HG03095 (cell line): Measurements from ENCODE around the gene TOMM7.
A peak's percentile ranks its signal among the peaks of the same experiment; 100 is the strongest.
"Not testable (repeated sequence)": the region's sequence is repeated elsewhere in the genome, so short reads cannot be mapped to it uniquely, and the experiment has no call there.

Experiments used
- ATAC-seq: cut with Tn5 transposase; IDR thresholded peaks from one replicate; pipeline ENCODE4 v1.9.1; 2021; ENCODE audit warnings: moderate library complexity; ENCODE audit not compliant: unreplicated experiment

TOMM7 gene

DNA sequence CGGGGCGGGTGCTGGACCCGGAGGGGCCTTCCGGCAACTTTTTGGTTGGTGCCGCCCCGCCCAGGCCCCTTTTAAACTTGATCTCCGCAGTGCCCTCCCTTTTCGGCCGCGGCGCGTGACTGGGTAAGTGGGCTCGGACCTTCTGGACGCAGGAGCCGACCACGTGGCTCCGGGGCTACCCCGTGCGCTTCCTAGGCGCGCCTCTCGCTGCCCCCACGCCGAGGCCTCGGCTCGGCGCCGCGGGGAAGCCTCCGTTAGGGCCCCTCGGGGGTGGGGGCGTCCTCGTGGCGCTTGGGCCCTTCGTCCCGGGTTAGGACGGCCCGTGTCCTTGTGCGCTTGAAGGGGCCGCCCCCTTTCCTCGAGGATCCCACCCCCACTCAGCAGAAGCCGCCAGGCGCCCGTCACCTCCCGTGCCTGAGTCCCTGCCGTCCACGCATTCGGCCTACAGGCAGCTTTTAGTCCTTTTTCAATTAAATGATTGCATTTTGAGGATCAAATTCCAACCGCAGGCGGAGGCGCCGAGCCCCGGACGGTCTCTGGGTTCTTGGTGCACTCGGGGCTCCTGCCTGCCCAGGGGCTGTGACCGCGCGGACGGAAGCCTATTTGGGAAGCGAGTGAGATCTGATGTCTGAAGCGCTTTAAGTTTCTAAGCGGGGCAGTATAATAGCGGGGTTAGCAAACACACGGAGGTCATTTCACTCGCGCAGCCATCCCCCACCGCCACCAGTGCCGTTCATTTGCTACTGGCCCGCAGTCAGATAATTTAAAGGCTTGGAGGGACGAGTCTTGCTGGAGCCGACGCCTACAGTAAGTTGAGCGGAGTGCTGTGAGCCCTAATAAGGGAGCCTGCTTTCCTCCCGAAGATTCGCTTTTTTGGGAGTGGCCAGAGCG lies 31.8 kb upstream of the TOMM7 start:
- peak; percentile 77 for ATAC-seq

DNA sequence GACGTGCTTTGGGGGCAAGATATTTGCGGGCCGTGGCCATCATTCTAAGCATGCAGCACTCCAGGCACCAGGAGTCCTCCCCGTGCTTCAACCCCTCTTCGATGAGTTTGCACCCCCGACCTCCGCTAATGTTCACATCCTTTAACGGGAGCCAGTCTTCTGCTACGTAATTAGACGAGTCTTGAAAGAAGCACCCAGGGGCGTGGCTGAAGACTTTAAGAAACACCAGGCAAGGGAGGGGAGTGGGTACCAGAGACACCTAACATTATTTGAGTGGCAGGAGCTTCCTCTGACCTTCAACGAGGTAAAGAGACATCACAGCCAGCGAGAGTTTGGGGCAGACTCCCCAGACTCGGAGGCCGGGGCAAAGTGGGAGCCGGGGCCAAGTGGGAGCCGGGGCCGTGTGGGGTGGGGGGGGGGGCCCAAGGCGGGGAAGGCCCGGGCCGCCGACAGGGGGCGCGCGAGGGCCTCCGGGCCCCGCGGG lies 31.1 kb upstream of the TOMM7 start:
- ATAC-seq, result peak; percentile 13

DNA sequence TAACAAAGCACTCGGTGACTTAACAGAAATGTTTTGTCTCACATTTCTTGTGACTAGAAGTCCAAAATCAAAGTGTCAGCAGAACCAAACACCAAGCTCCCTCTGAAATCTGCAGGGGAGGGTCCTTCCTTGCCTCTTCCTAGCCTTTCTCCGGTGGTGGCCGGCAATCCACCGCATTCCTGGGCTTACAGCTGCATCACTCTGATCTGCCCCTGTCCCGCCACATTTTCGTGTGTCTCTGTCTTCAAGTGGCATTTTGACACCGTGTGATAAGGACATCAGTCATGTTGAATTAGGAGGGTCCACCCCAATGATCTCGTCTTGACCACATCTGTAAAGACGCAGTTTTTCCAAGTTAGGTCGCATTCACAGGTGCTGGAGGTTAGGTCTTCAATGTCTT lies 30.5 kb upstream of the TOMM7 start:
- no peak for ATAC-seq

DNA sequence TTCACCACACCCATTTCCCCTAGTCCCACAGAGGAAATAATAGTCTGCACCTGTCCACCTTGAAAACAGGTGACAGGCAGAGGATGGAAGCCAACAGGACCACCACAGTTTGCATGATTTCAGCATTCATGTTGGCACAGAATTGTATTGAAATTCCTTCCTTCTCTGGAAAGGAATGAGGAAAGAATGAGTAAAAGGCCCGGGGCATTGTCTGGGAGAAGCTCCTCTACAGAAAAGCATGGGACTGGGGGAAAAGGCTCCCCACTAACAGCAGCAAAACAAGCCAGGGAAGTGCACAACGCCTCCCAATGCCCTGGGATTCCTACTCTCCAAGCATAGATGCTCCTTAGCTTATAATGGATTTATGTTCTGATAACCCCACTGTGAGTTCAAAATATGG lies 28.5 kb upstream of the TOMM7 start:
- ATAC-seq, result no peak

DNA sequence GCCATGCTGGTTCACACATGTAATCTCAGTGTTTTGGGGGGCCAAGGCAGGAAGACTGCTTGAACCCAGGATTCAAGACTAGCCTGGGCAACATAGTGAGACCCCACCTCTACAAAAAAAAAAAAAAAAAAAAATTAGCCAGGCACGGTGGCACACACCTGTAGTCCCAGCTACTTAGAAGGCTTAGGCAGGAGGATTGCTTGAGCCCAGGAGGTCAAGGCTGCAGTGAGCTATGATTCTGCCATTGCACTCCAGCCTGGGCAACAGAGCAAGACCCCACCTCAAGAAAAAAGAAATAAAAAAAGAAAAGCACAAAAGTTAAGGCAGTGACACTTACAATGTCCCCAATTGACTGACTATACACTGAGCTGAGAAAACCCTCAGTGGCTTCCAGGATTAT lies 27.7 kb upstream of the TOMM7 start:
- ATAC-seq, result not testable (repeated sequence)

DNA sequence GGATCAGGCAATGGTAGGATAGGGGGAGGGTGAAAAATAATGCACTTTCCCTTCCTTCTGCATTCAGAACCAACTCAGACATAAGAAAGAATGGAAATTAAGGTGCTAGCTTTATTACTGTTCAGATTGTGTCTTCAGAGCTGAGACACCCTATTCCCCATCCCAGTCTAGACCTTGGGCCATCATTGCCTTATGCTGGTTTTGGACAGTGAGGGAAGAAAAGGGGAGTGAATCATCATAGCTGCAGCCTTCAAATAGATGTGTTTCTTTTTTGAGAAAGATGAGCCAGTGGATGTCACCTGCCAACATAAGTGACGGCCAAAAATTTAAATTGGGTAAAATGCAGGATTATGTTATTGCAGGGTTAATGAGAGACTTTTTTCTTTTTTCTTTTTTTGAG lies 27.0 kb upstream of the TOMM7 start:
- no peak for ATAC-seq

DNA sequence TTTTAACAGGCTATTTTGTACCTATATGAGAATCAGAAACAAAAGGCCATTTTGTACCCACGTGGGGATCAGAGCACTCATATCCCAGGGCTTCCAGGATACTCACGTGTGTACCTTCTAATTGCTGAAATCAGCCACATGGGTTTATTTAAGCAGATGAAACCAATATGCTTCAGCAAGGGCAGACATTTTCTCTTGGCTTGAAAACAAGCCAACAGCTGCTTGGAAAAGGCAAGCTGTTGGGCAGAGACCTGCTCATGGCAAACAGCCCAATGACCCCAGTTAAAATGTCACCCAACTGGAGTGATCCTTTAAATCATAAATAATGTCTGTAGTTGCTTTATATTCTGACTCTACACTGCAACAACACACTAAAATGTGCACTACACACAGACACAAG lies 26.5 kb upstream of the TOMM7 start:
- ATAC-seq, result no peak

DNA sequence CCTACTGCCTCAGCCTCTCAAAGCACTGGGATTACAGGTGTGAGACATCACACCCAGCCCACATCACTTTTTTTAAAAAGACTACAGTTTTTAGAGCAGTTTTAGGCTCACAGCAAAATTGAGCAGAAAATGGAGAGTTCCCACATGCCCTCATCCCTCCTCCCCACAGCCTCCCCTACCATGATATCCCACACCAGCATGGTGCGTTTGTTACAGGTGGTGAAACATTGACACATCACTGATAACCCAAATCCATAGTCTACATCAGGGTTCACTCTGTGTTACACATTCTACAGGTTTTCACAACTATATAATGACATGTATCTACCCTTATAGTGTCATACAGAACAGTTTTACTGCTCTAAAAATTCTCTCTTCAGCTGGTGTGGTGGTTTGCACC lies 24.3 kb upstream of the TOMM7 start:
- no peak for ATAC-seq

DNA sequence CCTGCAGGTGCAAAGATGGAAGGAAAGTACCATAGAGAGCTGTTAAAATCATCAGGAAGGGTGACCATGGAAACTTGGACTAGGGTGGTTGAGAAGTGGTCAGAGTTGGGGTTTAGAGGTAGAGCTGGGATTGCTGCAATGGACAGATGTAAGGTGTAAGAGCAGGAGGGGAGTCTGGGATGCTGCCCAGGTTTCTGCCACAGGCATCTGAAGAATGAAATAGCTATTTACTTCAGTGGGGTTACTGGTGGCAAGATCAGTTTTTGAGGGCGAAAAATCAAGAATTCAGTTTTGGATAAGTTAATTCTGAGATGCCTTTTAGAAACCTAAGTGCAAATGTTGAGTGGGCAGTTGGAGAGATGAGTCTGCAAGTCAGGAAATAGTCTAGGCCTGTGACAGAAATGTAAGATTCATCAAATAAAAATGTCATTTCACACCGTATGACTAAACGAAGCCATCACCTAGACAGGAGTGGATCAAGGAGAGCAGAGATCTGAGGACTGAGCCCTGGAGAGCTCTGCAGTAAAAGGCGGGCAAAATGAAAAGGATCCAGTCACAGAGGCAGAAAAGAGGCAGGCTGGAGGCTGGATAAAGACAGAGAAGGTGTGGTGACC lies 22.7 kb upstream of the TOMM7 start:
- no peak for ATAC-seq

DNA sequence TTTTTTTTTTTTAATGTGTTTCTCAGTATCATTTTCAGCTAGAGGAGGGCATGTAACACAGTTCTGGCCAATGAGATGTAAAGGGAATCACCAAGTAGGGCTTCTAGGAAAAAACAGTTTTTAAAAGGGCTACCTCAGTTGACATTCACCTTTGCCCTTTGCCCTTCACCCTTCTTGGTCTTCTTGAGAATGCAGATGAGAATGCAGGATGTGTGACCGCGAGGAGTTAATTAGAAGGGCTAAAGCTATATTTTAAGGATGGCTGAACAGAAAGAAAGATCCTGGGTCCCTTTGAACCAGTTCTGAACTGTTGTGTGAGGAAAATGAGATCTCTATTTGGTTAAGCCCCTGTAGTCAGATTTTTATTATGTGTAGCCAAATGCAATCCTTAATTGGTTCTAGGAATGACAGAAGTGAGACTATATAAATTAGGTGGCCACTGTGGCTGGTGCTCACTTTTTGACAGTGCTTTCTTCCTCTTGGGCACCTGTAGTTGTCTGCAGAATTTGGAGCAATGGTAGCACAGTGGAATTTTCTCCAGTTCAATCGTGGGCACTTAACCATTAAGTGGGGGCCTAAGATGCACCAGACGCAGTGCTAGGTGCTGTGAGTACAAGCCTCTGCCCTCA lies 21.1 kb upstream of the TOMM7 start:
- ATAC-seq, result no peak

DNA sequence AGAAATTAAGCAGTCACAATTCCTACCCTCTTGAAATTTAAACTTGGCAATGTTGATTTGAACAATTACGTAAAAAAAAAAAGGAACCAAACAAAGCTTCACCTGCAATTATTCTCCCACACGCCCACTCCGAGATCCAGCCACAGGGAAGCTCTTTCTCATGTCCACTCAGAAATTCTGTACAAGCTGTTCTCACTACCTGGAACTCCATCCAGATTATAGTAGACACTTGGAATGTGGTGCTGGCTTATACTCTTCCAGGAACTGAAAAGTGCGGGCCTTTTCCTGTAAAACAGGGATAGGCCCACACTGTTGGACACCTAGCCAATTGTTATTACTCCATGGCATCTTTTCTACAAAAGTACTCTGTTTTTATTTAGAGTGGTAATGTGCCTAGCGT lies 20.3 kb upstream of the TOMM7 start:
- no peak for ATAC-seq

DNA sequence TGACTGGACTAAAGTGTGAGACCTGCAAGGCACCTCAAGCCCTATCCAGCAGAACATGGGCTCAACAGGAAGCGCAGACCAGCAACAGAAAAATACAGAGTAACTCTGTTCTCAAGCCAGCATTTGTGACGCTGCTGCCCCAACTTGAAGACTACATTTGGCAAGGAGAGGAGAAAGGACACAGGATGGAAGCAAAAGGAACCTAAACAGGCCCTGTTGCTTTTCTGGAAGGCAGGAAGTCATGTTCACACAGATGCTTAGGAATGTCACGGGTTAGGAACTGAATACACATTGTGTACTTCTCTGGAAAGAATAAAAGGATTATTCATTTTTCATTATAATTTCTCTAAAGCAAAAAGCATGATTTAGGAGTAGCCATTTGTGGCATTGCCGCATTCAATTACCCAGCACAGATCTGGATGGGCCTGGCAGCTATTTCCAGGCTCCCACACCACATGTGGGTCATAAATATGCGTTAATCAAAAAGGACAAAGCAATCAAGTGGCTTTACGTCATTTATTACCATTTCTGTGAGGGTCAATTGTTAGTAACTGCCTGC lies 19.8 kb upstream of the TOMM7 start:
- ATAC-seq, result no peak

DNA sequence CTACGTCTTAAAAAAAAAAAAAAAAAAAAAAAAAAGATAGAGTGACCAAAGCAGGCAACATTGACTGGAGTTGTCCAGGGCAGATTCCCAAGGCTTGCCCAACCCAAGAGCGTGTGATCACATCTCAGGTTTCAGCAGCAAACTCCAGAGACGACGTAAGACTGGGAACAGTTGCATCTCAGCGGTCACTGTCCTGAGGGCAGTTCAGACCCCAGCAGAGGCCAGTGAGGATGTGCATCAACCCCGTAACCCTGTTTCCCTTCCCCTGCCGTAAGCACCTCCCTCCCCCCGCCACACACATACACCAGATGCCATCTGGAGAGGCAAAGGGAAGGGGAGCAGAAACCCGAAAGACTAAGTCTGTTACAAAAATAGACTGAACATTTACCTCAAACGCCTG lies 19.3 kb upstream of the TOMM7 start:
- no peak for ATAC-seq

DNA sequence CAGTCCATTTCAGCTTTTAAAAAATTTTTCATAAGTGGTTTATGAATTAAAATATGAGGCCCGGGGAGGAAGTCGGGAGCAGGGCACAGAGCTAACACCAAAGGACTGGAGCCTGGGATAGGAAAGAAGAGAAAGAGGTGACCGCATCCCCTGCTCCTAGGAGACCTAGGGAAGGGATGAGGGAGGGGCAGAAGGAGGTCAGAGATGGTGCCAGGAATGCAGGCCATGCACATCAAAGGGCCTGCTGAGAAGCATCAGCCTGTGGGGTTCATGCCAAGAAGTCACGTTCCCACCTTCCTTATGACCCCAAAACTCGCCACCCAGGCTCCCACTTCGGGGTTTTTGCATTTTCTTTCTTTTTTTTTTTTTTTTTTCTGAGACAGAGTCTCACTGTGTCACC lies 14.7 kb upstream of the TOMM7 start:
- ATAC-seq, result no peak

DNA sequence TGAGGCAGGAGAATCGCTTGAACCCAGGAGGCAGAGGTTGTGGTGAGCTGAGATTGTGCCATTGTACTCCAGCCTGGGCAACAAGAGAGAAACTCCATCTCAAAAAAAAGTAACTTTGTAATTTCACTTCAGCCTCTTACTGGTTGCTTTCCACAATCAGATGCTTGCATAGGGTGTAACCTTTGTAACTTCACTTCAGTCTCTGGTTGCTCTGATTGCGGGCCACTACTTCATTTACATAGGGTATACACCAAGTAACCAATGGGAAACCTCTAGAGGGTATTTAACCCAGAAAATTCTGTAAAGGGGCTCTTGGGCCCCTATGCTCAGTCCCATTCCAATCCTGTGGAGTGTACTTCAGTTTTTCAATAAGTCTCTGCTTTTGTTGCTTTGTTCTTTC lies 13.9 kb upstream of the TOMM7 start:
- ATAC-seq, result not testable (repeated sequence)

DNA sequence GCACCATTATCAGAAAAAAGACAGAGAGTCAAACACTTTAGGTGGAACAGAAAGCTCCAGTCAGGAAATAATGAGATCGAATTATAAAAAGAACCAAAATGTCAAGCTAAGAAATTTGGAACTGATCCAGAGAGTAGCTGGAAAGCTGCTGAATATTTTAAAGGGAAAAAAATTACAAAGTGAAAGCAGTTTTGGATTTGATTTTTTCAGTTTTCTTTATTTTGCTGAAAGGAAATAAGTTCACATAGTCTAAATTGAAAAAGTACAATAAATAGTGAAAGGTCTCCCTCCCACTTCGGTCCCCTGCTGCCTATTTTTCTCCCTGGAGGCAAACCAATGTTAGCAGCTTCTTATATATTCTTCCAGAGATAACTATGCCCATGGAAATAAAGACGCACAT lies 11.3 kb upstream of the TOMM7 start:
- no peak for ATAC-seq

DNA sequence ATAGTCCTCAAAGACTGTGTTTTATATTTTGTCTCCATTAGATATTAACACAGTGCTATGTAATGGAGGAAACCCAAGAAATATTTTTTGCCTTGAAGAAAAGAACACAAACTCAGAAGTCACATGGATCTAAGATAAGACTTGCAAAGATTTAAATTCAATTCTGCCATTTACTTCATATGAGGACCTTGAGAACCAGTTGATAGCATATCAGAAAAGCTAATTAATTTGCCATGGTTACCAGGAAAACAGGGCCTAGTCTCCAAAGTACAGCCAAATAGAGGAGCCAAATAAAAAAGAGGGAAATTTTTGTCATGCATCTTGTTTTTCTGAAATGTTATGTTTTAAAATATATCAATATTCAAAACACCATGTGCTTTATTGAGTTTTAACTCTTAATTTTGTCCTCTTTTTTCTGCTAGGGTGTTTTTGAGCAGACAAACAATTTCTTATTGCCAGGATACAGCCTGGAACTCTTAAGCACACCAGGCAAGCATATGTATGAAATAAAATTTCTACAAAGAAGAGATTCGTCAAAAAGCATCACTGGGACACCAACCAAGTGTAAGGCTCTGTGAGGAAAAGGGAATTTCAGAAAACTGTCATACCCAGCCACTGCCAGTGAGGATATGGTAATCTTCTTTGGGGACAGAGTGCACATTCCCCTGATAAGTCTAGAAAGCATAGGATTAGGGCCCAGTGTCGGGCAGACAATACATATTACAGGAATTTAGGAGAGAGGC lies 10.6 kb upstream of the TOMM7 start:
- no peak for ATAC-seq

DNA sequence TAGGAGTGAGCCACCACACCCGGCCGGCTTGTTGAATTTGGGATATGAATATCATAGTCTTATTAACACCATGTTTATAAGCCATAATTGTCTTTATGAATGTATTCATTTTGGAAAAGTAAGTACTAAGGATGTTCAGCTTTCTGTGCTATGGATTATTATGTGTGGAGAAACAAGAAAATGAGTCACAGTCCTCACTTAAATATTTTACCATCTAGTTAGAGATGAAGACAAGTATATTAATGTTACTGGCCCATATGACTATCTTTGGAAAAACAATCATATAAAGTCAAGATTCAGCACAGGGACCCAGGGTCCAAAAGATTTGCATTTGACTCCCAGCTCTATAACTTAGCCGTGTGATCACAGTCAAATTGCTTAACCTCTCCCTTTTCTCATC lies 9.8 kb upstream of the TOMM7 start:
- ATAC-seq, result no peak

DNA sequence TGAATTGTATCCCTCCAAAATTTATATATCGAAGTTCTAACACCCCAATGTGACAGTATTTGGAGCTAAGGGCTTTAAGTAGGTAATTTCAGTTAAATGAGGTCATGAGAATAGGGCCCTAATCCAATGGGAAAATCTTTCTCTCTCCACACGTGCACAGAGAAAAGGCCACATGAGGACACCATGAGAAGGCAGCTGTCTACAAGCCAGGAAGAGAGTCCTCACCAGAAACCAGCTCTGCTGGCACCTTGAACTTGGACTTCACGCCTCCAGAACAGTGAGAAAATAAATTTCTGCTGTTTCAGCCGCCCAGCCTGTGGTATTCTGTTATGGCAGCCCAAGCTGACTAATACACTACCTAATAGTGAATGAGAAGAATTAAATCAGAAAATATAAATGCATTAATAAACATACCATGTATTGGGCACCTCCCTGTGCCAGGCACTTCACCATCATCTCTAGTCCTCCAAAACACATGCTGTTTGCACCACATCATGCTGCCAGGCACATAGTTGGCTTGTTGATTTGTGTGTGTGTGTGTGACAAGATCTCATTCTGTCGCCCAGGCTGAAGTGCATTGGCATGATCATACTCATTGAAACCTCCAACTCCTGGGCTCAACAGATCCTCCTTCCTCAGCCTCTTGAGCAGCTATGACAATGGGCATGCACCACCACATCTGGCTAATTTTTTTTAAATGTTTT lies 9.1 kb upstream of the TOMM7 start:
- no peak for ATAC-seq

DNA sequence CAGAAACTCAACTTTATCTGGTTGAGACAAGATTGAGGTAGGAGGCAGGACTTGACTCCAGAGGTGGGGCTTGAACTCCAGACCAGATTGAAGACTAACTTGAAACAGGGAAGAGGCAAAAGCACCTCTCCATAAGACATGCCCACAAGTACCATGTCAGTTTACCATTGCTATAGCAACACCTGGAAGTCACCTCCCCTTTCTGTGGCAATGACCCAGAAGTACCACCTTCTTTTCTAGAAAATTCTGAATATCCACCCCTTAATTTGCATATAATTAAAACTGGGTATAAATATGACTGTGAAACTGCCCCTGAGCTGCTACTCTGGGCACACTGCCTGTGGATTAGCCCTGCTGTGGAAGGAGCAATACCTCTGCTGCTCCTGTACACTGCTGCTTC lies 4.9 kb upstream of the TOMM7 start:
- ATAC-seq, result no peak
